GM18873 (cell line): Measurements from ENCODE around the gene CYTH1.

Experiments used
- ATAC-seq: cut with Tn5 transposase; IDR thresholded peaks from one replicate; pipeline ENCODE4 v1.9.1; 2021; ENCODE audit warnings: mild to moderate bottlenecking, moderate library complexity, moderate number of reproducible peaks; ENCODE audit not compliant: unreplicated experiment, low FRiP score

The CYTH1 gene

GRCh38 chr17:78637643-78638420, 144.2 kb downstream of the CYTH1 start:
- no peak for ATAC-seq

- no peak for ATAC-seq
Observed at GRCh38 chr17:78637146-78637545, 144.9 kb downstream of the CYTH1 start.

GRCh38 chr17:78634154-78634553, 147.9 kb downstream of the CYTH1 start:
- ATAC-seq, result no peak

- no peak for ATAC-seq
Observed at GRCh38 chr17:78629436-78629995, 152.6 kb downstream of the CYTH1 start.

- no peak for ATAC-seq
Observed at GRCh38 chr17:78628547-78629435, 153.3 kb downstream of the CYTH1 start.

- no peak for ATAC-seq
Observed at GRCh38 chr17:78624324-78625151, 157.5 kb downstream of the CYTH1 start.
